Measurements from ENCODE around the gene RASEF. TPM values are rescaled to one million over a fixed set of nuclear protein-coding genes. Genes with fewer than 3 reads are reported as not detected.

RASEF gene
- total RNA-seq, 1 donor from 2014 or later = 7.6 TPM

DNA sequence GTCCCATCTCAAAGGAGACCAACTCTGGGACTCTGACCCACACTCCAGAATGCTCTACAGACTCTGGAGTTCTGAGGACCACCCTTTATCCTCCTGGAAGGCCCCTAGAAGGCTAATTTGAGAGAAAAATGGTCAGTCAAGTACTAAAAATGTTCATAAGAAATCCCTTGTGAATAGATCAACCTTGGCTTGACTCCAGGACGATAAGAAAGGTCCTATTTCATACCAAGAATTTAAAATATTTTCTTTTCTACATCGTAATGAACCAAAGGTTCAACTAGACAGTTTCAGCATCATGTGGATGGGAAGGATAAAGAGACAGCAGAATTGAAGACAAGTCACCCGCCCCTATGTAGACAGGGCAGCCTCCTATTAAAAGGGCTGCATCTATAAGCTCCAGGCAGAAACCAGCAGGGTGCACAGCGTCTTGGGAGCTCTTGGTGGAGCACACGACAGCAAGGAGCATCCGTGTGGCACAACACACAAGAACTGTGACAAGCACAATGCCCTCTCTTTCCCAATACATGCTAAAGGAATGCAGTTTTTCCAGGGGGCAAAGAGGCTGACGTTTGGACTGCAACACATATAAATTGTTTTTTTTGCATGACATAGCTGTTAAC, 38.3 kb downstream of the RASEF start:
- H3K9me3 ChIP-seq = no peaks in the 10 kb centered on the region
- no peaks in the 10 kb centered on the region for H3K27me3 ChIP-seq
- H3K4me1 ChIP-seq = no peaks in the 10 kb centered on the region
- no peak overlapping the region for H3K27ac ChIP-seq
- intact Hi-C loops (cut with DNase I) = no loop called here
- DNase-seq (ENCODE audit: extremely low spot score in 2 of 2) = no peak
- no peak overlapping the region for H3K4me3 ChIP-seq
- TF ChIP-seq CTCF (IDR thresholded peaks at IDR 0.05) = no peak
- no peak for TF ChIP-seq POLR2A (IDR thresholded peaks at IDR 0.05)
- TF ChIP-seq POLR2AphosphoS5 (IDR thresholded peaks at IDR 0.05; ENCODE audit: insufficient read depth in 1 of 2, low read depth in 1 of 2) = no peak
- no peaks in the 10 kb centered on the region for H3K36me3 ChIP-seq

DNA sequence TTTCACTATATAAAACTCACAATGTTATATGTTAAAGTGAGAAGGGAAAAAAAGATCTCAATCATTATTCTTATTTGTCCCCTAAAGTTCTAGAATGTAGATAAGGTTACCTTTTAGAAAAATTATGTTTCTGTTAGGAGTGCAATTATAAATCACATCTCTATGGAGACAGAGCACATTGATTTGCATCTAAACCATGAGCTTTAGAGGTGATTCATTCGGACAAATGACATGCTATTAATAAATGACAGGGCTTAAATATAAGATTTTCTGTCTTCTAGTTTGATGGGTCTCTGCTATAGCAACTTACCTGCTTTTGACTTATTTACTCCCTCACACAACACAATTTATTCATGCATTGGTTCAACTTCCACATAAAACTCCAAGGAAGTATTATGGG, 39.8 kb downstream of the RASEF start:
- no peaks in the 10 kb centered on the region for H3K36me3 ChIP-seq
- H3K9me3 ChIP-seq = no peaks in the 10 kb centered on the region
- H3K4me1 ChIP-seq = no peaks in the 10 kb centered on the region
- DNase-seq (ENCODE audit: extremely low spot score in 2 of 2) = no peak
- TF ChIP-seq CTCF (IDR thresholded peaks at IDR 0.05) (no peak), POLR2A (IDR thresholded peaks at IDR 0.05) (no peak), POLR2AphosphoS5 (IDR thresholded peaks at IDR 0.05; ENCODE audit: insufficient read depth in 1 of 2, low read depth in 1 of 2) (no peak)
- intact Hi-C loops (cut with DNase I) = no loop called here
- H3K27me3 ChIP-seq = no peaks in the 10 kb centered on the region
- no peak overlapping the region for H3K27ac ChIP-seq
- H3K4me3 ChIP-seq = no peak overlapping the region

DNA sequence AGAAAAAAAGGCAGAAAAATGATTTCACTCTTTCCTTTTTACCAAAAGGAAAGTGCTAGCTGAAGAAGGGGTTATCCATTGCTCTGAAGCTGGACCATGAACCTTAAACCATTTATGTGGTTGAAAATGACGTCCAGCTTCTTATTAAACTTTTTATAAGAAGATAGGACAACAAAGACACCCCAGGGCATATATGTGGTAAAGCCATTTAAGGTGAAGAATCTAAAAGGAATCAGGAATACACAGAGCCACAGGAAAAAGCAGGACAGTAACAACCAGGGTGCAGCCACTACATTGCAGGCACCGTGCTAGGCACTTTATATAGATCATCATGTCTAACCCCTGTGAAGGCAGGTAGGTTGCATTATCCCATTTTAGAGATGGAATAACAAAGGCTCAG, 42.1 kb downstream of the RASEF start:
- Histone ChIP-seq H3K27me3 (no peaks in the 10 kb centered on the region), H3K4me3 (no peak overlapping the region), H3K4me1 (no peaks in the 10 kb centered on the region), H3K27ac (no peak overlapping the region), H3K36me3 (no peaks in the 10 kb centered on the region), H3K9me3 (no peaks in the 10 kb centered on the region)
- no peak for TF ChIP-seq CTCF (IDR thresholded peaks at IDR 0.05)
- TF ChIP-seq POLR2A (IDR thresholded peaks at IDR 0.05) = no peak
- TF ChIP-seq POLR2AphosphoS5 (IDR thresholded peaks at IDR 0.05; ENCODE audit: insufficient read depth in 1 of 2, low read depth in 1 of 2) = no peak
- intact Hi-C loops (cut with DNase I) = no loop called here
- DNase-seq (ENCODE audit: extremely low spot score in 2 of 2) = no peak

GRCh38 chr9:83020327-83020726, 42.6 kb downstream of the RASEF start:
- H3K4me3 ChIP-seq = no peak overlapping the region
- H3K27ac ChIP-seq = no peak overlapping the region
- H3K4me1 ChIP-seq = no peaks in the 10 kb centered on the region
- no peak for TF ChIP-seq POLR2A (IDR thresholded peaks at IDR 0.05)
- TF ChIP-seq POLR2AphosphoS5 (IDR thresholded peaks at IDR 0.05; ENCODE audit: insufficient read depth in 1 of 2, low read depth in 1 of 2) = no peak
- TF ChIP-seq CTCF (IDR thresholded peaks at IDR 0.05) = no peak
- intact Hi-C loops (cut with DNase I) = no loop called here
- no peaks in the 10 kb centered on the region for H3K9me3 ChIP-seq
- no peak for DNase-seq (ENCODE audit: extremely low spot score in 2 of 2)
- H3K36me3 ChIP-seq = no peaks in the 10 kb centered on the region
- no peaks in the 10 kb centered on the region for H3K27me3 ChIP-seq

GRCh38 chr9:83019246-83019645, 43.7 kb downstream of the RASEF start:
- no peaks in the 10 kb centered on the region for H3K36me3 ChIP-seq
- intact Hi-C loops (cut with DNase I) = no loop called here
- no peaks in the 10 kb centered on the region for H3K9me3 ChIP-seq
- H3K4me3 ChIP-seq = no peak overlapping the region
- no peak overlapping the region for H3K27ac ChIP-seq
- H3K27me3 ChIP-seq = no peaks in the 10 kb centered on the region
- TF ChIP-seq POLR2AphosphoS5 (IDR thresholded peaks at IDR 0.05; ENCODE audit: insufficient read depth in 1 of 2, low read depth in 1 of 2) = no peak
- no peak for TF ChIP-seq POLR2A (IDR thresholded peaks at IDR 0.05)
- no peak for TF ChIP-seq CTCF (IDR thresholded peaks at IDR 0.05)
- H3K4me1 ChIP-seq = no peaks in the 10 kb centered on the region
- no peak for DNase-seq (ENCODE audit: extremely low spot score in 2 of 2)
